ENCODE measurements around the gene RAD51C.
"Not testable (repeated sequence)": the region's sequence is repeated elsewhere in the genome, so short reads cannot be mapped to it uniquely, and the experiment has no call there.

Gene RAD51C

DNA sequence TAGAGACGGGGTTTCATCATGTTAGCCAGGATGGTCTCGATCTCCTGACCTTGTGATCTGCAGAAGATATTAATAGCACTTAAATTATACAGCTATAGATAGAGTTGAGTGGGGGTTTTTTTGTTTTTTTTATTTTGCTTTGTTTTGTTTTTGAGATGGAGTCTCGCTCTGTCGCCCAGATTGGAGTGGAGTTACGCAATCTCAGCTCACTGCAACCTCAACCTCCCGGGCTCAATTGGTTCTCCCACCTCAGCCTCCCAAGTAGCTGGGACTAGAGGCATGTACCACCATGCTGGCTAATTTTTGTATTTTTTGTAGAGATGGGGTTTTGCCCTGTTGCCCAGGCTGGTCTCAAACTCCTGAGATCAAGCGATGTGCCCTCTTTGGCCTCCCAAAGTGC lies 2.4 kb upstream of the RAD51C start:
- not testable (repeated sequence) for H3K9ac ChIP-seq (ENCODE audit: low read length); H4K5ac ChIP-seq (ENCODE audit: low read length); H3K4ac ChIP-seq (ENCODE audit: low read depth, low read length); H3K4me3 ChIP-seq (ENCODE audit: low read length); H3K36me3 ChIP-seq (ENCODE audit: control insufficient read depth, insufficient read depth, low read length); H3K23ac ChIP-seq (ENCODE audit: low read length); H2AK5ac ChIP-seq (ENCODE audit: low read length); H3K79me2 ChIP-seq (ENCODE audit: control insufficient read depth, insufficient read depth, low read length); H3K79me1 ChIP-seq (ENCODE audit: low read length); H3K27me3 ChIP-seq (ENCODE audit: insufficient read depth, low read length, poor library complexity); H4K8ac ChIP-seq (ENCODE audit: low read depth, low read length); H2BK5ac ChIP-seq (ENCODE audit: low read length); H3K4me1 ChIP-seq (ENCODE audit: control insufficient read depth, low read depth, low read length); H3K4me2 ChIP-seq (ENCODE audit: low read length); H2BK120ac ChIP-seq (ENCODE audit: low read depth, low read length); H2BK15ac ChIP-seq (replicated peaks; ENCODE audit: low read depth); H3K56ac ChIP-seq (ENCODE audit: low read length); H3K18ac ChIP-seq (ENCODE audit: low read length); DNase-seq; H3K27ac ChIP-seq (ENCODE audit: low read depth, low read length)
- WGBS (ENCODE audit: extremely low coverage, insufficient coverage, low lambda C conversion rate): no CpG with 5 or more reads among the region's 7 CpGs

DNA sequence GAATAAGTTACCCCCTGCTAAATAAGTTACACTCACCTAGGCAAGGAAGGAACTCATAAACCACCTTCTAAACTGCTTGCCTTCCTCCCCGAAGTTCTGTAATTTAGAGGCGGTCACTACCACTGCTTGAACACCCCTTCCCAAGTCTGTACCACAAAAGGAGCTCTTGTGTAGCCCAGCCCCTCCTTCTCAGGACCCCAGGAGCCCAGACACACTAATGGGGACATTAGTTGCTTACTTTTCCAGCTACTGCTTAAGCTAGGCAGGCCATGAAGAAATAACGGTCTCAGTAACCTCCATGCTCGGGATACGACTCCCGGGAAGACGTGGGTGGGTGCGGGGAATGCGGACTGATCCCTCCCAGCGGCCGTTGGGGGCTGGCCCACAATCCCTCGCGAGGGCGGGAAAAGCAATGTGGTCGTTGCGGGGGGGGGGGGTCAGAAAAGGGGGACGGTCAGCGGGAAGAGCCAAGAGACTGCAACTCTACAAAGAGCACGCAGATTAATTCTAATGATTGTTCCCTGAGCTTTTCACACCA lies 632 bp upstream of the RAD51C start, which contains the start of gene TEX14:
TEX14 (minus strand) TSS at position 345 of the 538 bp plus-strand sequence. CDS start 40,044 bp downstream, outside the sequence.
- Histone ChIP-seq H3K23ac (ENCODE audit: low read length) (no peak within 1 kb of the TSS), H3K4me2 (ENCODE audit: low read length) (peak within 1 kb of the TSS; percentile 56), H3K18ac (ENCODE audit: low read length) (no peak within 1 kb of the TSS), H3K4me1 (ENCODE audit: control insufficient read depth, low read depth, low read length) (no peaks in the 10 kb centered on the region), H3K9ac (ENCODE audit: low read length) (peak within 1 kb of the TSS; percentile 63), H3K56ac (ENCODE audit: low read length) (peak within 1 kb of the TSS; percentile 90), H3K79me1 (ENCODE audit: low read length) (no peaks in the 10 kb centered on the region), H3K4ac (ENCODE audit: low read depth, low read length) (no peak within 1 kb of the TSS), H2BK15ac (replicated peaks; ENCODE audit: low read depth) (no peak within 1 kb of the TSS), H3K27ac (ENCODE audit: low read depth, low read length) (peak within 1 kb of the TSS; percentile 19), H4K5ac (ENCODE audit: low read length) (peak within 1 kb of the TSS; percentile 5), H3K36me3 (ENCODE audit: control insufficient read depth, insufficient read depth, low read length) (no peaks in the 10 kb centered on the region), H2BK120ac (ENCODE audit: low read depth, low read length) (no peak within 1 kb of the TSS), H2BK5ac (ENCODE audit: low read length) (no peak within 1 kb of the TSS), H4K8ac (ENCODE audit: low read depth, low read length) (no peak within 1 kb of the TSS), H3K4me3 (ENCODE audit: low read length) (peak within 1 kb of the TSS; percentile 52), H2AK5ac (ENCODE audit: low read length) (no peak within 1 kb of the TSS), H3K79me2 (ENCODE audit: control insufficient read depth, insufficient read depth, low read length) (no peaks in the 10 kb centered on the region), H3K27me3 (ENCODE audit: insufficient read depth, low read length, poor library complexity) (no peaks in the 10 kb centered on the region)
- DNase-seq: no peak
- no CpG with 5 or more reads among the region's 19 CpGs for WGBS (ENCODE audit: extremely low coverage, insufficient coverage, low lambda C conversion rate)

DNA sequence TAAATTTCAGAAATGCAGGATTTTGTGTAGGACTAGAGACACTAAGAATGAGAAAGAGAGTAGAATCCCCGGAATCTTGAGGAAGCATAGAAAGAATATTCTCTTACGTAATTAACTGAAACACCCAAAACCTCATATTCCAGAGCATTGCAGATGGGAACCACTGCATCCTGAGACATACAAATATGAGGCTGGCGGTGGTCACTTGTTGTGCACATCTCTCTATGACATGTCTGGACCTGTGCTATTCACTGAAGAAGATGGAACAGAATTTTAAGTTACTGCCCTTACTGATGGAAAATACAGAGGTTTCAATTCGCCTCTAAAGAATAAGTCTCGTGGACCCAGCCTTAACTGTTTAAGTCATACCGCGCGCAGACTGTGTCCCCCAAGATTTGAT lies 806 bp downstream of the RAD51C start:
- no peak overlapping the region for H3K18ac ChIP-seq (ENCODE audit: low read length)
- H3K4ac ChIP-seq (ENCODE audit: low read depth, low read length): no peak overlapping the region
- no peak for DNase-seq
- H3K79me2 ChIP-seq (ENCODE audit: control insufficient read depth, insufficient read depth, low read length): no peaks in the 10 kb centered on the region
- H2BK15ac ChIP-seq (replicated peaks; ENCODE audit: low read depth): no peak overlapping the region
- no peaks in the 10 kb centered on the region for H3K4me1 ChIP-seq (ENCODE audit: control insufficient read depth, low read depth, low read length)
- H4K8ac ChIP-seq (ENCODE audit: low read depth, low read length): no peak overlapping the region
- peak overlapping the region; percentile 63 for H3K9ac ChIP-seq (ENCODE audit: low read length)
- no peaks in the 10 kb centered on the region for H3K36me3 ChIP-seq (ENCODE audit: control insufficient read depth, insufficient read depth, low read length)
- H3K56ac ChIP-seq (ENCODE audit: low read length): no peak overlapping the region
- no peak overlapping the region for H2BK5ac ChIP-seq (ENCODE audit: low read length)
- H2BK120ac ChIP-seq (ENCODE audit: low read depth, low read length): no peak overlapping the region
- no peak overlapping the region for H4K5ac ChIP-seq (ENCODE audit: low read length)
- H3K4me2 ChIP-seq (ENCODE audit: low read length): peak overlapping the region; percentile 56
- no peak overlapping the region for H3K4me3 ChIP-seq (ENCODE audit: low read length)
- H3K27me3 ChIP-seq (ENCODE audit: insufficient read depth, low read length, poor library complexity): no peaks in the 10 kb centered on the region
- H2AK5ac ChIP-seq (ENCODE audit: low read length): no peak overlapping the region
- no peaks in the 10 kb centered on the region for H3K79me1 ChIP-seq (ENCODE audit: low read length)
- WGBS (ENCODE audit: extremely low coverage, insufficient coverage, low lambda C conversion rate): no CpG with 5 or more reads among the region's 8 CpGs
- H3K27ac ChIP-seq (ENCODE audit: low read depth, low read length): no peak overlapping the region
- H3K23ac ChIP-seq (ENCODE audit: low read length): no peak overlapping the region

DNA sequence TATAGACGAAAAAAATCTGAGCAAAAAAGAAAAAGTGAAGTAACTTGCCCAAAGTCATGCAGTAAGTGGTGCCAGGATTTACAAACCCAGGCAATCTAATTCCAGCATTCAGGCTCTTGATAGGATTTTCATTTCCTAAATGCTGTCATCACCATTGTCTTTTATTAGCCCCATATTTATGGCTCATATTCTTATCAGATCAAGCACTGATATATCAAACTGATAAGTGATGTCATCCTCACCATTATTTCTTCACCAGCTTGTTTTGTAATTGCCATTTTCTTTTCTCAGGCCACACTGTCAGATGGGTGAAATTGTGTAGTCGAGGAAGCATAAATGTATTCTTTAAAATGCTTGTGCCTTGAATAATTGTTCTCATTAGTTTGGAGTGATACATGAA lies 1.3 kb downstream of the RAD51C start:
- H3K4ac ChIP-seq (ENCODE audit: low read depth, low read length): no peak overlapping the region
- H3K4me3 ChIP-seq (ENCODE audit: low read length): no peak overlapping the region
- H3K23ac ChIP-seq (ENCODE audit: low read length): no peak overlapping the region
- no peak overlapping the region for H3K27ac ChIP-seq (ENCODE audit: low read depth, low read length)
- H2BK15ac ChIP-seq (replicated peaks; ENCODE audit: low read depth): no peak overlapping the region
- H4K8ac ChIP-seq (ENCODE audit: low read depth, low read length): no peak overlapping the region
- no peak for DNase-seq
- H3K4me1 ChIP-seq (ENCODE audit: control insufficient read depth, low read depth, low read length): no peaks in the 10 kb centered on the region
- H3K56ac ChIP-seq (ENCODE audit: low read length): no peak overlapping the region
- WGBS (ENCODE audit: extremely low coverage, insufficient coverage, low lambda C conversion rate): no CpG with 5 or more reads among the region's 2 CpGs
- H3K4me2 ChIP-seq (ENCODE audit: low read length): no peak overlapping the region
- no peaks in the 10 kb centered on the region for H3K79me1 ChIP-seq (ENCODE audit: low read length)
- no peaks in the 10 kb centered on the region for H3K27me3 ChIP-seq (ENCODE audit: insufficient read depth, low read length, poor library complexity)
- H3K18ac ChIP-seq (ENCODE audit: low read length): no peak overlapping the region
- no peak overlapping the region for H2BK120ac ChIP-seq (ENCODE audit: low read depth, low read length)
- no peak overlapping the region for H2BK5ac ChIP-seq (ENCODE audit: low read length)
- no peak overlapping the region for H4K5ac ChIP-seq (ENCODE audit: low read length)
- H3K9ac ChIP-seq (ENCODE audit: low read length): no peak overlapping the region
- H2AK5ac ChIP-seq (ENCODE audit: low read length): no peak overlapping the region
- H3K79me2 ChIP-seq (ENCODE audit: control insufficient read depth, insufficient read depth, low read length): no peaks in the 10 kb centered on the region
- no peaks in the 10 kb centered on the region for H3K36me3 ChIP-seq (ENCODE audit: control insufficient read depth, insufficient read depth, low read length)

DNA sequence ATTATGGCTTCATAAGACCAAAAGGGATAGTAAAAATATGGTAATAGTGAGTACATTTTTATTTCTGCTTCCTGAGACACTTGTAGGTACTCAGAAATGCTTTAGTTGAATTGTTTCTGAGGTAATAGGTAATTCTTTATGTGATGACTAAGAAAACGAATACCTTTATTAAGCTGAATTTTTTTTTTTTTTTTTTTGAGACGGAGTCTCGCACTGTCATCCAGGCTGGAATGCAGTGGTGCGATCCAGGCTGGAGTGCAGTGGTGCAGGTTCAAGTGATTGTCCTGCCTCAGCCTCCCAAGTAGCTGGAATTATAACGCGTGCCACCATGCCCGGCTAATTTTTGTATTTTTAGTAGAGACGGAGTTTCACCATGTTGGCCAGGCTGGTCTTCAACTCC lies 1.9 kb downstream of the RAD51C start:
- Histone ChIP-seq H2AK5ac (ENCODE audit: low read length) (no peak overlapping the region), H4K5ac (ENCODE audit: low read length) (no peak overlapping the region), H3K4me1 (ENCODE audit: control insufficient read depth, low read depth, low read length) (no peaks in the 10 kb centered on the region), H3K23ac (ENCODE audit: low read length) (no peak overlapping the region), H3K56ac (ENCODE audit: low read length) (no peak overlapping the region), H3K79me2 (ENCODE audit: control insufficient read depth, insufficient read depth, low read length) (no peaks in the 10 kb centered on the region), H3K9ac (ENCODE audit: low read length) (no peak overlapping the region), H2BK15ac (replicated peaks; ENCODE audit: low read depth) (no peak overlapping the region), H2BK120ac (ENCODE audit: low read depth, low read length) (no peak overlapping the region), H3K4ac (ENCODE audit: low read depth, low read length) (no peak overlapping the region), H4K8ac (ENCODE audit: low read depth, low read length) (no peak overlapping the region), H3K4me3 (ENCODE audit: low read length) (no peak overlapping the region), H3K4me2 (ENCODE audit: low read length) (no peak overlapping the region), H3K79me1 (ENCODE audit: low read length) (no peaks in the 10 kb centered on the region), H3K27ac (ENCODE audit: low read depth, low read length) (no peak overlapping the region), H3K18ac (ENCODE audit: low read length) (no peak overlapping the region), H3K27me3 (ENCODE audit: insufficient read depth, low read length, poor library complexity) (no peaks in the 10 kb centered on the region), H2BK5ac (ENCODE audit: low read length) (no peak overlapping the region), H3K36me3 (ENCODE audit: control insufficient read depth, insufficient read depth, low read length) (no peaks in the 10 kb centered on the region)
- no peak for DNase-seq
- WGBS (ENCODE audit: extremely low coverage, insufficient coverage, low lambda C conversion rate): no CpG with 5 or more reads among the region's 8 CpGs

DNA sequence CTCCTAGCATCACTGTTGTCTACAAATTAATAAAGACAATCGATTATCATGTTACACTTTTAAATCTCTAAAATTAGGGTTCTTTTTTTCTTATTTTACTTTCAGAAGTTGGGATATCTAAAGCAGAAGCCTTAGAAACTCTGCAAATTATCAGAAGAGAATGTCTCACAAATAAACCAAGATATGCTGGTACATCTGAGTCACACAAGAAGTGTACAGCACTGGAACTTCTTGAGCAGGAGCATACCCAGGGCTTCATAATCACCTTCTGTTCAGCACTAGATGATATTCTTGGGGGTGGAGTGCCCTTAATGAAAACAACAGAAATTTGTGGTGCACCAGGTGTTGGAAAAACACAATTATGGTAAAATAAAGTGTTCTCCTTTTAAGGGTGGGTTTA lies 2.4 kb downstream of the RAD51C start:
- Histone ChIP-seq H4K8ac (ENCODE audit: low read depth, low read length) (no peak overlapping the region), H3K4me2 (ENCODE audit: low read length) (no peak overlapping the region), H3K23ac (ENCODE audit: low read length) (no peak overlapping the region), H4K5ac (ENCODE audit: low read length) (no peak overlapping the region), H3K27ac (ENCODE audit: low read depth, low read length) (no peak overlapping the region), H2BK120ac (ENCODE audit: low read depth, low read length) (no peak overlapping the region), H3K27me3 (ENCODE audit: insufficient read depth, low read length, poor library complexity) (no peaks in the 10 kb centered on the region), H3K4me3 (ENCODE audit: low read length) (no peak overlapping the region), H2BK5ac (ENCODE audit: low read length) (no peak overlapping the region), H2BK15ac (replicated peaks; ENCODE audit: low read depth) (no peak overlapping the region), H3K36me3 (ENCODE audit: control insufficient read depth, insufficient read depth, low read length) (no peaks in the 10 kb centered on the region), H3K4me1 (ENCODE audit: control insufficient read depth, low read depth, low read length) (no peaks in the 10 kb centered on the region), H3K9ac (ENCODE audit: low read length) (no peak overlapping the region), H3K18ac (ENCODE audit: low read length) (no peak overlapping the region), H2AK5ac (ENCODE audit: low read length) (no peak overlapping the region), H3K79me2 (ENCODE audit: control insufficient read depth, insufficient read depth, low read length) (no peaks in the 10 kb centered on the region), H3K56ac (ENCODE audit: low read length) (no peak overlapping the region), H3K79me1 (ENCODE audit: low read length) (no peaks in the 10 kb centered on the region), H3K4ac (ENCODE audit: low read depth, low read length) (no peak overlapping the region)
- DNase-seq: no peak
- WGBS (ENCODE audit: extremely low coverage, insufficient coverage, low lambda C conversion rate): no CpG with 5 or more reads among the region's 1 CpG

Measured in mesendoderm (in vitro differentiated cells).